NK-92 treated with Interleukin-12 subunit alpha and Interleukin-12 subunit beta, amount 100 ng/mL, for 24 hours (cell line): ENCODE results near the gene PLPP2.
"Not testable (repeated sequence)": the region's sequence is repeated elsewhere in the genome, so short reads cannot be mapped to it uniquely, and the experiment has no call there.

Experiments
- DNase-seq: peaks from one replicate; lab custom pipeline; 2025; lab: John Stamatoyannopoulos, UW

Gene PLPP2

DNA sequence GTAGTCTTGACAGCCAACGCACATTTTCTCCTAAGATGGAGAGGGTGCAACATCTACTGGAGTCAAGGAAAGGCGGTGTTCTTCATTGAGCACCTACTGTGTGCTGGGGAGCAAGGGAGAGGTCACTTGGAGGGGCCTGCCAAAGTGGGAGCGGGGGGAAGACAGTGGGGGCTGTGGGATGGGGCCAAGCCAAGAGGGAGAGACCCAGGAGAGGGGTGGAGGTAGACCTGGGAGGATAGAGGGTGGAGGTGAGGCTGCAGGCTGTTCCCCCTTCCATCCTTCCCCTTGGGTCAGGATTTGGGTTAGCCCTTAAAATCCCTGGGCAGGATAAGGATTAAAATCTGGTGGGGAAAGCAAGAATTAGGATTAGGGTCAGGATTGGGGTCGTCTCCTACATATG, 1.7 kb upstream of the PLPP2 start:
- no peak for DNase-seq

DNA sequence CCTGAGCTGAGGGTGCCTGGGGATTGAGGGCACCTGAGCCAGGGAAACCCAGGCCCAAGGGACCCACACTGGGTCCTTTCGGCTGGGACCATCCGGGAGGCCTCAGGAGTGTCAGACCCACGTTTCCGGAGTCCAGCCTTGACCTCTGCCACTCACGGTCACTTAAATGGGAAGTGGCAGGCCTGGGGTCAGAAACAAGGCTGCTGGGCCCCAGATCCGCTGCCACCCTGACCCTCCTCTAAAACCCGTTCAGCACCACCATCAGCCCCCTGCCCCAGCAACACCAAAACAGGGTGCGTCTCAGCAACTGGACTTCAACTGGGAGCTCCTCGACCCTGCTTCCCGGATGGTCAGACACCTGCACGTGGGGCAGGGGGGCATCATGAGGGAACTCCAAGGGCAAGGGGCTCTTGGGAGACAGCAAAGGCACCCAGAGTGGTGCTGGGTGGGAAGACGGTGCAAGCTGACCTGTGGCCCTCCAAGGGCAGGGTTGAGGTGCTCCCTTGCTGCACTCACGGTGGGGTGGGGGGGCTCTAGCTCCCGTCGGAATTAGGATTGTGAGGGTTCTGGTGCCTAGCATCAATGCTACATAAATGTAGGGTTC, 1.2 kb upstream of the PLPP2 start:
- no peak for DNase-seq

DNA sequence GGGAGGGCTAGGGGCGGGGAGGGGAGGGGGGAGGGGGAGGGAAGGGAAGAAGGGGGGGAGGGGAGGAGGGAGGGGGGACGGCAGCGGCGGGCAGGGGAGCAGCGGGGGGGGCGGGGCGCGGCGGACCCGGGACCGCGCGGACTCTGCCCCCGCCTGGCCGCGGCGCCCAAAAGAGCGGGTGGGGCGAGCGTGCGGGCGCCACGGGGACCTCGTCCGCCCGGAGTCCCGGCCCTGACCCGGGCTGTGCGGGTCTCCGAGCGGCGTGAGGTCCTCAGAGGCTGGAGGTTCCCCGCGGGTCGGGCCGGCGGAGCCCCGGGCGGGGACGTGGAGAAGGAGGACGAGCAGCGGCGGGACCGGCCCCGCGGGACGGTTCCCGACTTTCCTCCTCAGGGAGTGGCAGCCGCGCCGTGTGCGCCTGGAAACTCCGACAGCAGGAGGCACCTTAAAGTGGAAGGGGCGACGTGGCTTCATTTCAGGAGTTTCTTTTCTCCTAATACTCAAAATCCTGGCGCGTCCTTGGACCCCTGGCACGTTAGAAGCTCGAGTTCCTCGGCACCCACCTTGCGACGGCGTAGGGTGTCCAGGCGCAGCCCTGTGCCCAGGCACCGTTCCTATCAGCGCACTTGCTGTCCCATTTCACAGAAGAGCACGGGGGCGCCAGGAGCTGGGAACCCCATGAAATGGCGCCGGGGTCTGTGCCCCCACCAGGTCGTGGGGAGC, 518 bp upstream of the PLPP2 start:
- no peak for DNase-seq

DNA sequence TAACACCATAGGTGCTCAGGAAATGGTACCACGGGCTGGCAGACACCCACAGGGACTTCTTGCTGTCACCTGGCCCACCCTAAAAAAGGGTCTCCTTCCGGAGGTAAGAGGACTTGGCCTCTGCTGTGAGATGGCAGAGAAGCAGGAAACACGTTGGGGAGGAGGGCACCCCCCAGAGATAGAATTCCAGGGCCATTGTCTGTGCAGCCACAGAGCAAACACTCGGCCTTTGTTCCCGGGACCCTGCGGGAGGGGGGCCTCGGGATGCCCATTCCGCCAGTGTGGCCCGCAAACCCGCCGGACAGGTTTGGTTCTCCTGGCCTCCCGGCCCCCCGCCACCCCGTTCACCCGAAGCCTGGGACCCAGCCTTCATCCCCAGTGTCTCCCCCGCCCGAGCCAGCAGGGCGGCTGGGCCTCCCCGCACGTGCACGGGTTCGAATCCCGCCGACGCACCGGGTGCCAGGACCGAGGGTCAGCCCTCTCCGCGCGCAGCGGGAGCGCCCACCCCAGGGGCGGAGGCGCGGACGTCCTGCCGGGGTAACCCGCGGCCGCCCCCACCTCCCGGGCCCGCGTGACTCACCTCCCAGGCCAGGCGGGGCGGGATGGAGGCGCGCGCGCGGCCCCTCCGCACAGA, 714 bp downstream of the PLPP2 start:
- no peak for DNase-seq

DNA sequence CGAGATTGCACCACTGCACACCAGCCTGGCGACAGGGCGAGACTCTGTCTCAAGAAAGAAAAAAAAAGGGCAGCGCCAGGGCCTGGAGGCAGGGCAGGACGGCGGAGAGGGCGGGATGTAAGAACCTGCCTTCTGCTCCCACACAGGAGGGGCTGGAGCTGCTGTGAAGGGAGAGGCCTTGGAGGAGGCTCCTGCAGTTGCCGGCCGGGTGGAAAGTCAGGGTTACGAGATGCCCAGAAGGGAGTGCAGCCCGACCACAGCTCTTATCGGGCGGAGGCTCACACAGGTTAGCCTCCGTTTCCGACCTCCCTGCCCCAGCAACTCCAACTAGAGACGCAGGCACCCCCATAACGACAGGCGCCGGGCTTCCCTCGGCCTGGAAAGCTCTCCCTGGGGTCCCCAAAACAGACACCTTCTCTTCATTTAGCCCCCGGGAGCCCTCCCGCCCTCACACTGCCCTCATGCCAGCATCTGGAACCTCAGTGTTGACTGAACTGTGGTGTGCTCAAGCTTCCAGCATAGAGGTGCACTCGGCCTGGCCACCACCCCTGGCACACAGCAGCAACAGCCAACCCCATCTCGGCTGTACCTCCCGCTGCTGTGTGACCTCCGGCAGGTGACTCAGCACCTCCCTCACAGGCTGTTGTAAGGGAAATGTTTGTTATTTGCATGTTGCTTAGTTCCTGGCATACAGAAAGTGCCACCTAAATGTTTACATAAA, 1.4 kb downstream of the PLPP2 start:
- no peak for DNase-seq

DNA sequence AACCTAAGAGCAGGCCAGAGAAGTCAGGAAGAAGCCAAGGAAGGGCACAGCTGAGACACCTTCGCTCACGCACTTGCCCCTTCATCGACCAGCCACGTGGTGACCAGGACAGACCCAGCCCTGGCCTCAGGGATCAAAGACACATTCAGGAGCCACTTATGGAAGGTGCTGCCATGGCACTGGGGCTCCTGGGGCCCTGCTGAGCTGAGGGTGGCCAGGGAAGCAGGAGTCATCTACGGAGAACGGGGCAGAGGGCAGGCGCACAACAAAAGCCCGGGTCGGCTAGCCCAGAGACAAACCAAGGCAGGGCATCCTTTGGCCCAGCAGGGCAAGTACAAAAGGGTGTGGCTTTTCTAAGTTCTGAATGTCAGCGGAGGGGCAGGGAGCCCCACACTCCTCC, 2.3 kb downstream of the PLPP2 start:
- no peak for DNase-seq

DNA sequence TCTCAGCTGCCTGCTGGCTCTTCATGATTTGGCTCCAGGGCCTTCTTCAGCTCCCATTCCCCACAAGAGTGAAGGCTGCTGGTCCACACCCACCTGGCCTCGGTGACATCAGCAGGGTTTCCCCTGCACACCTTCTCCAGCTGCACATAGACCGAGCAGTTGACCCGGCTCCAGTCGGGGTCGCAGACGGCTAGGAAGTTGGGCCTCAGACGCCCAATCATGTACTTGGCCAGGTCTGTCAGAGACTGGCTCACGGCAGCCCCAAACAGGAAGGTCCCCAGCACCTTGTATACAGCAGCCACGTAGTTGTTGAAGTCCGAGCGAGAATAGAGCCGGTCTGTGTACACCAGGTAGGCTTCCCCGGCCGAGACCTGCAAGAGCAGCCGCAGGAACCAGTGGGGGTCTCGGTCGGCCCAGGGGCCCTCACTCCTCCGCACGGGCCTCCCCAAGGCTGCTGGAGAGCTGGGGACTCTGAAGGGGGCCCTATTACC, 3.8 kb downstream of the PLPP2 start:
- DNase-seq, result no peak

DNA sequence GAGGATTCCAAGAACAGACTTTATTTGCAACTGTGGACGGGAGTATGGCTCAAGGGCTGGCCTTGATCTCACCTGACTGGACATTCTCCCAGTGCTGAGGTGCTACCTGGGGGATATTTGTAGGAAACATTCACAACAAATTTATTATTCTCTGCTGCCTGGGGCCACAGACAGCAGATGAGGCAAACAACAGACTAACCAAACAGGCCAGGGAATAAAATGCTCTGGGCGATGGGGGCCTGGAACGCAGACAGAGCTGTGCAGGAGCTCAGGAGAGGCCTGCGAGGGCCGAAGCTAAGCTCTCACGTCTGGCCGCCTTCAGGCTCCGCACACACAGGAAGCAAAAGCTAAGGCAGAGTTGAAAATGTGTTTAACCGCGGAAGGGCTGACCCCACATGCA, 7.8 kb downstream of the PLPP2 start:
- no peak for DNase-seq

DNA sequence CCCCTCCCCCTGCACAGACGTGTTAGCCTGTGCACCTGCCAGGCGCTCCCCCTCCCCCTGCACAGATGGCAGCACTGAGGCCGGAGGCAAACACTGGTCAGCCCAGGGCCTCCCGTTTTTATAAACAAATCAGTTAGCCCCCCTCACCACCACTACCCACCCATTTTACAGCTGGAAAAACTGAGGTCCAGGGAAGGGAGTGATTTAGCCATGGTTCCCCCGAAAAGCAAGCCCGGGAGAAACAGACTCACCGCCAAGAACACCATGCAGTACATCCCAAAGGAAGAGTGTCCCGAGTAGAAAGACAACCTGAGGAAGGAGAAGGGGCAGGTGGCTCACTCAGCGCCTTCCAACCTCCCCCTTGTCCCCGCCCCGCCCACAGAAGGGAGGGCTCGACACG, 8.7 kb downstream of the PLPP2 start:
- DNase-seq, result no peak

DNA sequence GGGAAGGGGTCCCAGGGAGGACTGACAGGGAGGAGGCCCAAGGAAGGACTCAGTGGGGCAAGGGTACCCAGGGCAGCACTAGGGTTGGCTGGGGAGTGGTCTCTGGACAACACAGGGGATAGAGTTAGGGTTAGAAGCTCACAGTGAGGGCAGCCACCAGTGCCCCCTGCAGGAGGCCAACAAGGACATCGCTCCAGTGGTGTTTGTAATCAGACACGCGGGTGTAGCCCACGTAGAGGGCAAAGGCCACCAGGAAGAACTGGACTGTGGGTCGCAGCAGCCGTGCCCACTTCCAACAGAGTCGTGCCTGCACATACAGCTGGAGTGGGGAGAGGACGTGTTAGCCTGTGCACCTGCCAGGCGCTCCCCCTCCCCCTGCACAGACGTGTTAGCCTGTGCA, 9.2 kb downstream of the PLPP2 start:
- no peak for DNase-seq

DNA sequence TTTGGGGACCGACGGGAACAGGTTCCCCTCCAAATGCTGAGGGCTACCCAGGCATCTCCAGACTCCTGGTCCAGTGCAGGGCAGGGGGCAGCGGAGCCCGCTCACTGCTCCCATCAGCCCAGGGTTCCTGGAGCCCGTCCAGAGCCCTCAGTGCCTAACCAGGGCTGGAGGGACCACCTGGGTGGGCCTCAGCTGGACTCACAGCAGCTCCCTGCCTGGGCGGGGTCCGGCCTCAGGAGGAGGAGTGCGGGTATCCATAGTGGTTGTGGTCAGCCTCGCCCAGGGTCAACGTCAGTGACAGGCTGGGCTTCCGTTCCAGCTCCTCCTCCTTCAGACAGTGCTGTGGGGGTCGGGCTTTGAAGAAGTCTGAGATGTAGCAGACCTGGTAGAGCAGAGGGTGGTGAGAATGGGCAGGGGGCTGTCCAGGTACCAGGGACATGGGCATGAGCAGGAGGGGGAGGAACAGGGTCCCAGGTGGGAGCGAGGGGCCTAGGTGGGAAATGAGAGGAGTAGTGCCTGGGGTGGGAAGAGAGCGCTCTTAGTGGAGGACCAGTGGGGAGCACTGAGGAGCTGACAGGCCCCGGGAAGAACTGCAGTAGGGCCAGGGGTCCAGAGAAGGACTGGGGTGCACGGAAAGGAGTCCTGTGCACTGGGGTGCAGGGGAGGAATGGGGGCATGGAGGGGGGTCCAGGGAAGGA, 9.9 kb downstream of the PLPP2 start:
- DNase-seq, result no peak

DNA sequence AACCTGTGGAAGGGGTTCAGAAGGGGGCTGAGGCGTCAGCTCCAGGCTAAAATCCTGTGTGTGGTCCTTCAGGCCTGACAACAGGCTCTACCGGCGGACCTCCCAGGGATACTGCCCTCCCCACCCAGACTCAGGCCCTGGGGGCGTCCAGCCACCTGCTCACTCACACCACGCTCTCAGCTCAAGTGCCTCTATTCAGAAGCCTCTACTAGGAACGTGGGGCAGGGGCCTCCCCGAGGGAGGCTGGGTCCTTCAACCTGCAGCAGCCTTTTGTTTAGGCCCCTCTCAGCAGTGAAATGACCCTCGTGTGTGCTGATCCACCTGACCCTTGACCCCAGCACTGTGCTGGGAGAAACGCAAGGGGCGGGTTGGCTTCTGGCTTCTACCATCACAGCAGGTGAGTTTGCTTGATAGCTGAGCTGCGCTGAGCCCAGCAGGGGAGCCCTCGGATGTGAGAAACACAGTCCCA, 10.6 kb downstream of the PLPP2 start:
- DNase-seq, result no peak

DNA sequence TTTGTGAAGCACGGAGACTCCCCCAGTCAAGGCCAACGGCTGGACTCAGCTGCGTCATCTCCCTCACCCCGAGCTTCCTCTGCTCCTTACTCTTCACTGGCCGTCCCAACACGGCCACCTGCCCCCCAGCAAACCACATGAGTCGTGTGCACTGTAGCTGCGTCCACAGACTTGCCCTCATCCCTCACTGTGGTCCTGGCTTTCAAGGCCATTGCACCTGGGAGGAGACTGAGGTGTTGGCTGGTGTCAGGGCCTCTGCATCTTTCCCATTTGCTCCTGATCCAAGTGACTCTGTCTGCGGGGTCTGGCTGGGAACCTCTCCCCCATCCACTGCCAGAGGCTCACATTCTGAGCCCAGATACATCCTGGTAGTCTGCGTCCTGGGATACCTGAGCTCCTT, 11.5 kb downstream of the PLPP2 start:
- DNase-seq, result no peak

DNA sequence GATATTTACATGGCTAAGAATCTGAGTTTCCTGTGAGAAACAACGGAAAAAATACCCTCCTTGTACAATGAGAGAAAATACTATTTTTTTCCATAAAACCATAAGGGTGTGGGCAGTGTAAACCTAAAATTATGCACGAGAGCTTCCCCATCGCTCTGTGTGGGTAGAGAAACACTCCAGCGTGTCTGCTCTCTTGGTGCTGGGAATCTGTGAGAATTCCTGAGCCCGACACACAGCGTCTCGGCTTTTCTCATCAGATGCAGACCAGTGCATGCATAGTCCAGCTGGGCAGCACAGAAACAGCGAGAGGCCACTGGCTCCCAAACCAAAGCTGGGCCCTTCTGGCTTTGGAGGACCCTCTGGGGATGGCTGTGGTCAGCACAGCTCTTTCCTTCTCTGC, 12.0 kb downstream of the PLPP2 start:
- DNase-seq, result no peak

DNA sequence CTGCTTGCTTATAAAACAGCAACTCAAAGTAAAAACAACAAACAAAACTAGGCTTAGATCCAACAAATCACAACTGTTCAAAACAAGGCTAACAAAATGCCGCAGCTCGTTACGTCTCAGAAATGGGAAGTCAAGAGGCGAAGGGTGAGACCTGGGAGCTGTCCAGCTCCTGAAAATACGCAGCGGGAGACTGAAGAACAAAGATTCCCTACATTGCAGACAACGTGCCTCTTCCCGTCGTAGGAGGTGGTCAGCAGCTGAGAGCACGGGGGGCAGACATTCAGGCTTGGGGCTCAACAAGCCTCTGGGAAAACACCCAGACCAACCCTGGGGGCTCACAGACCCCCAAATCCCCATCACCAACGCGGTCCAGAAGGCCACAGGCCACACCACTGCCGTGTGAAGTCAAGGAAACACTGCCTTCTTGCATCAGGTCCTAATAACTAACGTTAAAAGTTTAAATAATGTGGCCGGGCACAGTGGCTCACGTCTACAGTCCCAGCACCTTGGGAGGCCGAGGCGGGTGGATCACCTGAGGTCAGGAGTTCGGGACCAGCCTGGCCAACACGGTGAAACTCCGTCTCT, 13.5 kb downstream of the PLPP2 start:
- DNase-seq, result no peak

DNA sequence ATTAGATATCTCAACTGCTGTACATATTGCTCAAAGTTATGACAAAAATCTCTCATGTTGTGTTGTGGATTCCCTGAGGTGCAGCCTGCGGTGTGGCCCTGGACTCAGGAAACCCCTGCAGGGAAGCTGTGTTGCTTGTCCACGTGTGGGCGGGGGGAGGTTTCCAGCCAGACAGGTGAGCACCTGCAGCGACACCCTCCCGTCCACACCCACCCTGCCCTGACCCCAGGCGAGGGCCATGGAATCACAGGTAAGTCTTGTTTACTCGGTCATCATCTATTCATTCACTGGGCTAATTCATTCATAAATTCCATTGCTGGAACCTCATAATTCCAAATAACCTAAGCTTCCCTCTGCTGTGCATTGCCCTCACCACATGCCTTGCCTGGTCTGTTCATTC, 14.1 kb downstream of the PLPP2 start:
- DNase-seq, result no peak

DNA sequence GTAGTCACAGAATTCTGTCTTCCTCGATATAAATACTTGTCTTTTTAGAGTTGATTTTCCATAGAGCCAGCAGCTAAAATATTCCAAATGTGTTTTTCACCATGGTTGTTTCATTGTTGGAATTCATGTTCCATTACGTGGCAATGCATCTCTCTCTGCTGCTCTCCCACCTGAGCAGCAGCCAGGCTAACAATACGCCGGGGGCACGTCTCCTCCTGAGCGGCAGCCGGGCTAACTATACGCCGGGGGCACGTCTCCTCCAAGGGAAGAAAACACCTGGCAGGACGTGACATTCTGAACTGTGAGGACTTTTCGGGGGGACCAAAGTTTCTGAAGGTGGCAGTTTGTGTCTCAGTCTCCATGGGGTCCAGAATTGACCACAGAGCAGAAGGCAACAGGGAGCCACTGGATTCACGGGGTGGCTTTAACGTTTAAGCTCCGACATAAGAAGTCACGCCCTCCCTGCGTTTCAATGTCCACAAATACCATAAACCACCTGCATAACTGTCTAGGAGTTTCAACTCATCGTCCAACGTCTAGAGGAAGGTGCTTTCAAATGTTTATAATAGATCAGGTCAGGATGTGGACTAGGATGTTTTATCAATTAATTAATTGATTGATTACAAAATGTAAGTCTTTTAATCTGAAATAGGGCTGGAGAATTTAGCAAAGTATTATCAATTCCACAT, 15.1 kb downstream of the PLPP2 start:
- DNase-seq, result no peak

DNA sequence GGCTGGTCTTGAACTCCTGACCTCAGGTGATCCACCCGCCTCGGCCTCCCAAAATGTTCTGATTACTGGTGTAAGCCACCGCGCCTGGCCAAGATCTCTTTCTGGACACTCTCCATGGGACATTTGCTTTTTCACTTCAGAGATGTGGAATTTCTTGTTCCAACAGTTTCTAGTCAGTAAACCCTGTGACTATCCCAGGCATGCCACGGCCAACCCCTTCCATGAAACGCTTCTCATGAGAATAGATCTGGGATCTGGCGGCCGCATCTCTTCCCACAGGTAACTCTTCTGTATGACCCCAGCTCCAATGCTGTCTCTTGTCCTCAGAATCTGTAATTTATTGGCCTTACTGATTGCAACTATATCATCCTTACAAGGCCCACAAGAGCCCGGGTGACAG, 16.2 kb downstream of the PLPP2 start:
- no peak for DNase-seq

DNA sequence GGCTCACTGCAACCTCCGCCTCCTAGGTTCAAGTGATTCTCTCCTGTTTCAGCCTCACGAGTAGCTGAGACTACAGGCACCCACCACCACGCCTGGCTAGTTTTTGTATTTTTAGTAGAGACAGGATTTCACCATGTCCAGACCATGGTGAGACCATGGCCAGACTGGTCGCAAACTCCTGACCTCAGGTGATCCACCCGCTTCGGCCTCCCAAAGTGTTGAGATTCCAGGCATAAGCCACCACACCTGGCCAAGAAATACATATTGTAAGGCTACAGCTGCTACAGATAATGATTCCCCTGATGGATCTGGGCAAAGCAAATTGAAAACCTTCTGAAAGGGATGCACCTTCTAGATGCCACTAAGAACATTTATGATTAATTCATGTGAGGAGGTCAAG, 17.8 kb downstream of the PLPP2 start:
- DNase-seq, result no peak

DNA sequence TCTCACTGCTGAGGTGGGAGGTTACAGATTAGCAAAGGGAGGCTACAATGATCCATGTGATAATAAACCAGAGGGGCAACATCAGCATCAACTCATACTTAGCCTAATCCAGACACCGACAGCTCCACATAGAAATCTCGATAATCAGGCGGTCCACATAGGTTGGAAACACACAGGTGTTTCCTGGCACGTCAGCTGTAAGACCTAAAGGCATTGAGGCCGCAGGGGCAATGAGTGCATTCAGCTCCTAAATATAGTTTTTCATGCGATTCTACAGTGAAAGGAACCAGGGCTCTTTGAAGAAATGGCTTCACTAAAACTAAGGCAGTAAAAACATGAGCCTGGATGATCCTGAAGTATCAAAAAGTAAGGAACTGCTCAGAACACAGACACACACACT, 19.3 kb downstream of the PLPP2 start:
- DNase-seq, result no peak

DNA sequence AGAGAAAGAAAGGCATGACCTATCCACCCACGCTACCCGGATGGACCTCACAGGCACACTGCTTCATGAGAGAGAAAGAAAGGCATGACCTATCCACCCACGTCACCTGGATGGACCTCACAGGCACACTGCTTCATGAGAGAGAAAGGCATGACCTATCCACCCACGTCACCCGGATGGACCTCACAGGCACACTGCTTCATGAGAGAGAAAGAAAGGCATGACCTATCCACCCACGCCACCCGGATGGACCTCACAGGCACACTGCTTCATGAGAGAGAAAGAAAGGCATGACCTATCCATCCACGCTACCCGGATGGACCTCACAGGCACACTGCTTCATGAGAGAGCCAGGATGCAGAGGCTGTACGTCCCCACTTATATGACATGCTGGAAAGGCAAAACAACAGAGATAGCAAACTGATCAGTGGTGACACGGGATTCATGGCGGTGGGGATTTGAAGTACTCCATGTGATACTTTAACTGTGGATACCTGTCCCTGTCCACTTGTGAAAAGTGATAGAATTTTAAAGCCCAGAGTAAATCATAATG, 20.4 kb downstream of the PLPP2 start:
- not testable (repeated sequence) for DNase-seq
